GM19023 (cell line): Measurements from ENCODE around the gene PLSCR3.

Experiments used
- ATAC-seq: cut with Tn5 transposase; IDR thresholded peaks from one replicate; pipeline ENCODE4 v1.9.1; 2021; ENCODE audit warnings: mild to moderate bottlenecking, moderate library complexity; ENCODE audit not compliant: unreplicated experiment

Gene PLSCR3

GRCh38 chr17:7426896-7427489 lies 32.7 kb upstream of the PLSCR3 start:
- ATAC-seq, result no peak

- ATAC-seq, result no peak
Observed at GRCh38 chr17:7426203-7426863, 32.0 kb upstream of the PLSCR3 start.

DNA sequence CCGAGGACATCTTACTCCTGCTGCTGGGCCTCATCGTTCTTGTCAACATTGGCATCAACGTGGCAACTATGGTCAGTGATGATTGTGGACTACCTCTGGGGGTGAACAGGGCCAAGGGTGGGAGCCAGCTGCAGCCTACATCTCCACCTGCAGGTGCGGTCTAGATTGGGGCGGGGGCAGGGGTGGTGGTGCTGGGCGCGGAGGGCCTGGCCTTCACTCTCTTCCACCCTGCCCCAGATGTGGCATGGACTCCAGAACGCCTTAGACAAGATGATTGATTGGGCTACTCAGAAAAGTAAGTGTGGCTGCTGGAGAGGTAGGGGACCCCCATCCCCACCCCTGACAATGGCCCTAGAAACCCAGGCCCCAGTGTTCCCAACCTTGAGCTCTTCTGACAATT lies 31.4 kb upstream of the PLSCR3 start:
- no peak for ATAC-seq

- no peak for ATAC-seq
Observed at GRCh38 chr17:7425316-7425715, 31.0 kb upstream of the PLSCR3 start, which contains the start of gene SPEM2. TSS of gene SPEM2 (plus strand) at chr17:7425616. CDS start at chr17:7425689, 73 bp downstream.

GRCh38 chr17:7423679-7424078 lies 29.4 kb upstream of the PLSCR3 start:
- no peak for ATAC-seq

- no peak for ATAC-seq
Observed at GRCh38 chr17:7421186-7421585, 26.9 kb upstream of the PLSCR3 start.

DNA sequence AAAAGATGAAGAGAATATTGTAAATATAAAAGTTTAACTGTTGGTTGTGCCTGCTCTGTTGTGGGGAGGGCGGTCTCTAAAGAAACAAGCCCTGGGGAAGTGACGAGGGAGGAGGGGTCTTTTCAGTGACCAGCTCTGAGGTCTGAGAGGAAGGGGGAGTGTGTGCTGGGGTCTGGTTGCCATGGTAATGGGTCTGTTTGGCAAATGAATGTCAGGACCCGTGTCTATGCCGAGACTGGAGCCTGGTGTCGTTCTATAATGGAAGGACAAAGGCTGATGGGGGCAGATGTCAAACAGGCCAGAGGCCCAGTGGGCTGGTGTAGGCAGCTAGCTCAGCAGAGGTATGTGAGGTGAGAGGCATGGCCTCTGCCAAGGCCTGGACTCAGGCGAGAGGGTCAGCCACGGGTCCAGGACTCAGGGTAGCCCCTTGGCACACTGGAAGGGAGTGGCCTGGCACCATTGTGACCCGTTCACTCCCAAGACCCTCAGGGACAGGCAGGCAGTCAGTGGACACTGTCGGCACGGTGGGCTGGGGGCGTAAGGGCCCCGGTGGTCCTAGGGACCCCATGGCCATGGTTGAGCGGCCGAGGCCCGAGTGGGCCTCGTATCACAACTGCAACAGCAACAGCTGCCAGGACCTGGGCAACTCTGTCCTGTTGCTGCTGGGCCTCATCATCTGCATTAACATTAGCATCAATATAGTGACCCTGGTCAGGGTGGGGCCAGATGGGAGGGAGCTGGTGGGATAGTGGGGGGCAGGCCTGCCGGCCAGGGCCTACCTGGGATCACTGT lies 25.7 kb upstream of the PLSCR3 start, which contains the start of gene SPEM1:
SPEM1 (plus strand) TSS at position 506 of the 792 bp plus-strand sequence; CDS start at position 567, 61 bp downstream.
- no peak for ATAC-seq

DNA sequence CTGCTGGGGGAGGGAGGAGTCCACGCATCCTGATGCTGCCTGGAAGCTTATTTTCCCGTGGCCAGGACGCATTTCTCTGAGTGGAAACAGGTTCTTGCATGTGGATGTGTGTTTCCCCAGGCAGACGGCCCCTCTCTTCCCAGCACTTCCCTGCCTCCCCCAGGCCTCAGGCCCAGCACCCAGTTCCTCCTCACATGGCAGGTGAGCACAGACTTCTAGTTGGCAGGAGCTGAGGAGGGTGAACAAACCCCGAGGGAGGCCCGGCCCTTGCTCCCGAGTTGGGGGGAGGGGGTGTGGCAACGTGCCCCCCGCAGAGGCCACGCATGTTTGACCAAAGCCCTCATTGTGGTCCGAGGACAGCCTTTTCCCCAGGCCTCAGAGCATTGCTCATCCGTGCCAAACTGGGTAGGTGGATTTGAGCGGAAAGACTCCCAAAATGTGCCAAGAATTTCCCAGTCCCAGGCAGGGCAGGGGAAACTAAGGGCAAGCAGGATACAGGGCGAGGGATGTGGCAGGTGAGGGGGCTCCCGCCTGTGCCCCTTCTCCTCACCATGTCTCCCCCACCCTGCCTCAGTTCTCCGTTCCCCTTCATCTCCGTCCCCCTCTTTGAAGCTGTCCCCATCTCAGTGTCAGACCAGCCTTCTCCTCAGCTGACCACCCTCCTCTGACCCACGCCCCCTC lies 24.3 kb upstream of the PLSCR3 start:
- no peak for ATAC-seq

DNA sequence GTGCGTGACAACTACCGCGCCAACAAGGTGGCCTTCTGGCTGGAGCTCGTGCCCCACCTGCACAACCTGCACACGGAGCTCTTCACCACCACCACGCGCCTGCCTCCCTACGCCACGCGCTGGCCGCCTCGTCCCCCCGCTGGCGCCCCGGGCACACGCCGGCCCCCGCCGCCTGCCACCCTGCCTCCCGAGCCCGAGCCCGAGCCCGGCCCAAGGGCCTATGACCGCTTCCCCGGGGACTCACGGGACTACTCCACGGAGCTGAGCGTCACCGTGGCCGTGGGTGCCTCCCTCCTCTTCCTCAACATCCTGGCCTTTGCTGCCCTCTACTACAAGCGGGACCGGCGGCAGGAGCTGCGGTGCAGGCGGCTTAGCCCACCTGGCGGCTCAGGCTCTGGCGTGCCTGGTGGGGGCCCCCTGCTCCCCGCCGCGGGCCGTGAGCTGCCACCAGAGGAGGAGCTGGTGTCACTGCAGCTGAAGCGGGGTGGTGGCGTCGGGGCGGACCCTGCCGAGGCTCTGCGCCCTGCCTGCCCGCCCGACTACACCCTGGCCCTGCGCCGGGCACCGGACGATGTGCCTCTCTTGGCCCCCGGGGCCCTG lies 22.8 kb upstream of the PLSCR3 start:
- no peak for ATAC-seq

- no peak for ATAC-seq
Observed at GRCh38 chr17:7416323-7416722, 22.0 kb upstream of the PLSCR3 start.

DNA sequence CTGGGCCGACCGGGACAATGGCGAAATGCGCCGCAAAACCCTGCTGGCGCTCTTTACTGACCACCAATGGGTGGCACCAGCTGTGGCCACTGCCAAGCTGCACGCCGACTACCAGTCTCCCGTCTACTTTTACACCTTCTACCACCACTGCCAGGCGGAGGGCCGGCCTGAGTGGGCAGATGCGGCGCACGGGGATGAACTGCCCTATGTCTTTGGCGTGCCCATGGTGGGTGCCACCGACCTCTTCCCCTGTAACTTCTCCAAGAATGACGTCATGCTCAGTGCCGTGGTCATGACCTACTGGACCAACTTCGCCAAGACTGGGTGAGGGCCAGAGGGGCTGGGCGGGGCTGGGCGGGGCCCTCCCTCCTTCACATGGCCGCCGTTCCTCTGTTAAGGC lies 21.5 kb upstream of the PLSCR3 start:
- ATAC-seq, result no peak

DNA sequence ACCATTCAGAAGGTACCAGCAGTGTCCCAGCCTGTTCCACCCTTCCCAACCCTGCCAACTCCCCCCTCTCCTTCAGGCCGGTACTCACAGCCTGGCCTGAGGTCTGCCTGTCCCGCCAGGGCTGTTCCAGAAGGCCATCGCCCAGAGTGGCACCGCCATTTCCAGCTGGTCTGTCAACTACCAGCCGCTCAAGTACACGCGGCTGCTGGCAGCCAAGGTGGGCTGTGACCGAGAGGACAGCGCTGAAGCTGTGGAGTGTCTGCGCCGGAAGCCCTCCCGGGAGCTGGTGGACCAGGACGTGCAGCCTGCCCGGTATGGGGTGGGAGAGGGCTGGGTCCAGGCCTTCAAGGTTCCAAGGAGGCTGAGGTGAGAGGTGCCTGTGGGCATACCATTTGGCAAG lies 20.5 kb upstream of the PLSCR3 start:
- ATAC-seq, result no peak

DNA sequence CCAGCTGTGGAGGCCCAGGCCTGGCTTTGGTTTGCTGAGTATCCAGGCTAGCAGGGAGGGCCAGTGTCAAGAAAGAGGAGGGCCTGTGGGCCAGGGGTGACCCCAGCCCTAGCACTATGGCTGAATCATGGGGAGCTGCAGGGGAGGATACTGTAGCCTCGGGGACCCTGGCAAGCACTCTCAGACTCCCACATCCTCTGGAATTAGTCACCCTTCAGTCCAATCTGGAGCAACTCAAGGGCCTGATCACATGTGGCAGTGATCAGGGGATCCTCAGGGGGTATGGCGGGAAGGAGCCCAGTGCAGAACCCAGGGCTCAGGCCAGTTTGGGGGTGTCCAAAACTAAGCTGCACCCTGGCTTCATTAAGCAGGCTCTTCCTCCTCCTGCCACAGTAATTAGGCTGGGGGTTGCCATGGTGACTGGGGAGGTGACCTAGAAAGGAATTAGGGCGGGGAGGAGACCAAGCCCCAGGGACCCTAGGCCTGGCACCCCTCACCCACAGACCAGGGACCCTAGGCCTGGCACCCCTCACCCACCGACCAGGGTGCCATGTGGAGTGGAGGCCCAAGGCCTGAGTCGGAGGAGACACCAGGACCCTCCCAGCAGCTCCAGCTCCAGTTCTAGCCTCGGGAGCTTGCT lies 19.1 kb upstream of the PLSCR3 start:
- no peak for ATAC-seq

DNA sequence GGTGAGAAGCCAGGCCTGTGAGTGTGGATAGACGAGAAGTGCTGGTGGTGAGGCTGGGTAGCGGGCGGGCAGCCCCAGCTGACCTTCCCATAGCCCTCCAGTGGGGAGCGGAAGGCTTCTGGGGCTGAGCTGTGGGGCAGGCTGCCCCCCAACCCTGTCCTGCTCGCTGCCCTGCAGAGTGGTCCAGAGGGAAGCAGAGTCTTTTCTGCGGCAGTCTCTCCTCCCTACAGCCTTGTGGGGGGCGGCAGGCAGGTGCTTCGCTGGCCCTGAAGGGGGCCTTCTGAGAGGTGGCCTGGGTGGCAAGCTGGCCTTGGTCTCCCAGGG lies 17.1 kb upstream of the PLSCR3 start:
- no peak for ATAC-seq

- no peak for ATAC-seq
Observed at GRCh38 chr17:7410634-7411426, 16.5 kb upstream of the PLSCR3 start.

DNA sequence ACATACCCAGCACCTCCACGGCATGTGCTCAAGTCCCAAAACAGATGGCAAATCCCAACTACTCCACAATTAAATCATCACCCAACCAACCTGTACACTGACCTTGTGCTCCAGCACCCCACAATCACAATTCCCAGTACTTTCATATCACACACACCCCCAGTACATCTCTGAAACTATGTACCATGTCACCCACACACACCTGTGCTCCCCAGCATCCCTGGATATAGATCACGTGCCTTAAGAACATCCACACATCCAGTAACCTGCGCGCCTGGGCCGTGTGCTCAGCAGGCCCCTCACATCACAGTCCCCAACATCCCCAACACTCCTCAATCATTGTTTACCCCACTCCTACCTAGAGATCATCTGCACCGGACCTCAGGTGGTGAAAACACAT lies 15.4 kb upstream of the PLSCR3 start:
- ATAC-seq, result no peak

DNA sequence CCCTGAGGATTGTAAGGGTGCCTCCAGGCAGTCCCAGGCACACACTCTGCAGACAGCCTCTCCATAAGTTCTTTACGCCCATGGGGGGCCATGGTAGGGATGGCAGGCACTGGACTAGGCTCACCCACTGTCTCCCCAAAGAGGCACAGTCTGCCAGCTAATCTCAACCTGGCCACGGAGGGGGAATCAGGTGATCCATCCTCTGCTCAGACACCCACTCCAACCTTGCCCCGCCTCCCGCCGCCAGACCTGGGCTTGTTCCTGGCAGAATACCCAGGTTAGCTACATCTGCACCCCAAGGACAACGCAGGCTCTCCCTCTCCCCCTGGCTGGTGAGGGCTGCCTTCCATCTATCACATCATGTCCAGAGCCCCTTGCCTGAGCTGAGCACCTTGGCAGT lies 14.5 kb upstream of the PLSCR3 start:
- no peak for ATAC-seq

- no peak for ATAC-seq
Observed at GRCh38 chr17:7408252-7408727, 14.0 kb upstream of the PLSCR3 start.

GRCh38 chr17:7407485-7408251 lies 13.3 kb upstream of the PLSCR3 start, which contains the start of gene NLGN2:
TSS of gene NLGN2 (plus strand) at chr17:7407845. CDS start at chr17:7408256, 411 bp downstream.
- ATAC-seq, result no peak
